Stimulated activated CD4-positive, alpha-beta T cell treated with anti-CD3 and anti-CD28 coated beads, Interleukin-15, amount 100 ng/mL, for 1 hour (primary cell): Measurements from ENCODE around the gene COL23A1.

Experiments used
- DNase-seq, 2 donors: peaks; one replicate each; pipeline ENCODE4 v3.0.0-alpha.2; 2020; ENCODE audit warnings: low read depth in 1 of 2, low spot score in 1 of 2

The COL23A1 gene

DNA sequence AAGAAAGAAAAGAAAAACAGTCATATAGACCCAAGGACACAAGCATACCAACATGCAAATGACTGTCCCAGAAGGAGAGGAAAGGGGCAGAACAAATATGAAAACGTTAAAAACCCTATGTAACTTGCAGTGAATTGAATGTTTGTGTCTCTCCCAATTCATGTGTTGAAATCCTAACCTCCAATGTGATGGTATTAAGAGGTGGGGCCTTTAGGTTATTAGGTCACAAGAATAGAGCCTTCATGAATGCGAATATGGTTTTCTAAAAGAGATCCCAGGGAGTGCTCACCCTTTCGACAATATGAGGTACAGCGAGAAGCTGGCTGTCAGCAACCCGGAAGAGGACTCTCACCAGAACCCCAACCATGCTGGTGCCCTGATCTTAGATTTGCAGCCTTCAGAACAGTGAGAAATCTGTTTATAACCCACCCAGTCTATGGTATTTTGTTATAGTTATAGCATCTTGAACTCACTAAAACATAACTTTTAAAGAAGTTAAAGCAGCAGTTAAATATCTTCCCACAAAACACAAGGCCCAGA lies 371.9 kb downstream of the COL23A1 start:
- no peak for DNase-seq

DNA sequence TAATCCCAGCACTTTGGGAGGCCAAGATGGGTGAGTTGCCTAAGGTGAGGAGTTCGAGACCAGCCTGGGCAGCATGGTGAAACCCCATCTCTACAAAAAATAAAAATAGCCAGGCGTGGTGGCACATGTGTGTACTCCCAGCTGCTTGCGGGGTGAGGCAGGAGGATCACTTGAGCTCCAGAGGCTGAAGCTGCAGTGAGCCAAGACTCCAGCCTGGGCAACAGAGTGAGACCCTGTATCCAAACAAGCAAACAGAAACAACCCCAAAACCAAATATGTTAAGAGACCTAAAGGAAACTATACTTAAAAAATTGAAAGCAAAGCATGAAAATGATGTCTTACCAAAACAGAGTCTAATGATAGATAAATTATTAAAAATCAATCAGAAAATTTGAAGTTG lies 373.4 kb downstream of the COL23A1 start:
- DNase-seq: no peak

DNA sequence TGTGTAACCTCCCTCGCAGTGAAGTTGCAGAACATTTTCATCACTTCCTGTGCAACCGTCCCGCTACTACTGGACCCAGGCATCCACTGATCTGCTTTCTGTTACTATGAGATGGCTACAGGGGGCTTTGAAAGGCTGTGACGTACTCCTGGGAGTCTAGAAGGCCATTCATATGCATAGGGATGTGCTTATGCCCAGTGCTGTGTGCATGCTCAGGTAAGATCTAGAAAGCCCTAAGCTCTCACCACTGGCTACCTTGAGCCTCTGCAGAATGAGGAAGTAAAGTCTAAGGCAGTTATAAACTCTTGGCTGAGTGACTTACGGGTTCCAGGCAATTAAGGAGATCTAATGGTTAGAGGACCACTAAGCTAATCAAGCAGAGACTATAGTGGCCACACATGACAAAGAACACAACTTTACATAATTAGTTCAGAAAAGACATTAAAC lies 374.1 kb downstream of the COL23A1 start:
- DNase-seq: no peak

GRCh38 chr5:178215280-178216002 lies 374.8 kb downstream of the COL23A1 start:
- no peak for DNase-seq

DNA sequence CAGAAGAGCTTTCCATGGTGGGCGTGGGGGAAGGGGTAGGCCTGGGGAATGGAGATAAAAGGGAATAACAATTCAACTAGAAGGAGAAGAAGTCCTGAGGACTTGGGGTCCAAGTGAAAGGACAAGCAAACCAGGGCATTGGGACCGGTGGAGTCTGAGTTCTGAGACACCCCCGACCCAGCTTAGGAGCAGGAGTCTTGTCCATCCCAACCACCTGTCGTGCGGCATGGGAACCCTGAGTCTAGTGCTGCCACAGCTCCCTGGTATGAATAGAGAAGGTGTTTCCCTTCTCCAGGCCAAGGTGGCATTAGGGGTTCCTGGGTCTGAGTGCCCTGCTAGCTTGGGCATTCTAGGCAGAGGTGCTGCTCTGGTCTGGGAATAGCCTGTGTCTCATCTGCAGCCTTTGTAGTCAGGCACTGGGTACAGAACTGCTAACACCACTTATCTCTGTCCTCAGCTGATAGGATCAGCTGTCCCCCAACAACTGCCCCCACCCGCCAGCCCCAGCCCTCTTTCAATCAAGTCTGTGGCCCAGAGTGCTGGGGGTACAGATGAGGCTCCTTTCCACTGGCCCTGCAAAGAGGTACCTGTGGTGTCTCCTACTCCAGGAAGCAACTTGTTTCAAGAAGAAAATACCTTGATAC lies 375.9 kb downstream of the COL23A1 start:
- DNase-seq: no peak

DNA sequence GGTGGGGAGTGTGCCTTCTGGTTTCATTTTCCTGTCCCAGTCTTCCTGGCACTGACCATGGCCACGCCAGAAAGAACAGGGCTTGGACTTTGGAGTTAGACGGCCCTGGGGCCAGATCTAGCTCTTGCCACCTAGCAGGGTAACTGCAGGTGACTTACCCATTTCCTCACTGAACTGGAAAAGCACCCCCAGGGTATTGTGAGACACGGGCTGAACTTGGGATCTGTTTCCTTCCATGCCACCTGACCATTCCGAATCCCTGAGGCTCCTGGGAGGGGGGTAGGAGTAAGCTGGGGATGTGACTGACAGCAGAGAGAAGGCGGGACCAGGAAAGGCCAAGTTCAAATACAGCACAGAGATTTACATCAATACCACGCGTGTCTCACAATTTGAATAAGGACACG lies 376.4 kb downstream of the COL23A1 start:
- no peak for DNase-seq

GRCh38 chr5:178213003-178213461 lies 377.2 kb downstream of the COL23A1 start:
- DNase-seq: no peak

GRCh38 chr5:178212241-178213002 lies 377.8 kb downstream of the COL23A1 start:
- DNase-seq: no peak

- DNase-seq: no peak
These were observed 378.8 kb downstream of the COL23A1 start for GRCh38 chr5:178211095-178212048.

GRCh38 chr5:178210686-178211085 lies 379.5 kb downstream of the COL23A1 start:
- DNase-seq: no peak

DNA sequence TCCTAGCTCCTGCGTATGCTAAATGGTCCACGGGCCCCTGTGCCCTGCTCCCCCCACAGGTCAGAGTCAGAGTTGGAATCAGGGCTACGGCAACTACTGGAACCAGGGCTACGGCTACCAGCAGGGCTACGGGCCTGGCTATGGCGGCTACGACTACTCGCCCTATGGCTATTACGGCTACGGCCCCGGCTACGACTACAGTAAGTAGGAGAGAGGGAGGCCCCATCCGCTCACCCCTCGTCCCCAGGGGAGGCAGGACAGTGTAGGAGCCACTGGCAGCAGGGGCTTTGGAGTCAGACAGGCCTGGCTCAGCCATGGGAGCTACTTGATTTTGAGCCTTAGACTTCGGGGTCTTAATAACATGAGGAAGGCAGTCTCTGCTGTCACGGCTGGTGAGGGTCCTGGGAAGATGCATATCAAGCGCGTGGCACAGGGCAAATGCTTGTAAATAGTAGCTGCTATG lies 380.1 kb downstream of the COL23A1 start:
- no peak for DNase-seq

- no peak for DNase-seq
These were observed 380.7 kb downstream of the COL23A1 start for GRCh38 chr5:178209334-178210072.

GRCh38 chr5:178208540-178209227 lies 381.5 kb downstream of the COL23A1 start:
- DNase-seq: no peak

DNA sequence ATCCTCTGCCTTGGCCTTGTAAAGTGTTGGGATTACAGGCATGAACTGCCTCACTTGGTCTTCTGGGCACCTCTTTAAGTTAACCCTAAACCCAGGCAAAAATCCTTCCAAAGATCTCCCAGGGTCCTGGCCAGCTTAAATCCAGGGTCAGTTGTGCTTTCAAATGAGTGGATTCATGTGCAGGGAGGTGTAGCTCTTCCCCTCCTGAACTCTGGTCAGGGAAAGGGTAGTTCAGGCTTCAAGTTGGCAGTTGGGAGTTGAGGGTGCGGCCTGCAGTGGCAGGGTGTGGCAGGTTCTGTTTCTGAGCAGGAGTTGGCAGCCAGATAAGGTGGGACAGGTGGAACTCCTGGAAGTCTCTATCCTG lies 382.3 kb downstream of the COL23A1 start:
- DNase-seq: no peak

DNA sequence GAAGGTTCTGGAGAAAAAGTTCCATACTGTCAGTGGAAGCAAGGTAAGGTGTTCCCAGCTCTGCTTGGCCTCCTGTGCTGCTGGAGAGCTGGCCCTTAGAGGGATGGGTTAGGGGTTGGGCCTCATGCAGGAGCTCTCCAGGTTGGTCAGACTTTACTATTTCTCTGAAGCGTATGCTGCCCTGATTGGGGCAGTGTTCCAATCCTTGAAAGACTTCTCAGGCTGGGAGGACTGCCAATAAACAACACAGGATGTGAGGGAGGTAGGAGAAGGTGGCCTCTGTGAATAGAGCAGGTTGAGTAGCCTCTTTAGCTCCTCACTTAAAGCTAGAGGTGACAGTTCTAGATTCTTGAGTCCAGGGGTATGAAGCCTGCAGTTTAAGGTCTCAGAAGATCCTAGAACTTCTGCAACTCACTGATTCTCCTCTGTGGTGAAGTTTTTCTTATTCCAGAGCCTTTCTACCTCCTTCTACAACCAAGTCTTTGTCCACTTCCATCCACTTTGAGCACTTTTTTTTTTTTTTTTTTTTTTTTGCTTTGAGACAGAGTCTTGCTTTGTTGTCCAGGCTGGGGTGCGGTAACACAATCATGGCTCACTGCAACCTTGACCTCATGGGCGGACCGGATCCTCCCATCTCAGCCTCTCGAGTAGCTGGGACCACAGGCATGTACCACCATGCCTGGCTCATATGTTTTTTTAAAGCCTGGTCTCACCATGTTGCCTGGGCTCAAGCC lies 382.8 kb downstream of the COL23A1 start:
- DNase-seq: no peak

GRCh38 chr5:178206166-178207101 lies 383.8 kb downstream of the COL23A1 start:
- DNase-seq: no peak

- no peak for DNase-seq
These were observed 384.5 kb downstream of the COL23A1 start for GRCh38 chr5:178205749-178206047.
